Mesothelial cell of epicardium (in vitro differentiated cells): Measurements from ENCODE around the gene HSPA12B. TPM values are rescaled to one million over a fixed set of nuclear protein-coding genes. Genes with fewer than 3 reads are reported as not detected.
"Not testable (repeated sequence)": the region's sequence is repeated elsewhere in the genome, so short reads cannot be mapped to it uniquely, and the experiment has no call there.

Source experiments
- DNase-seq, 2 experiments: peaks; one replicate each; pipeline ENCODE4 v3.0.0; 2021; ENCODE audit warnings: low spot score in 2 of 2; ENCODE audit not compliant: unreplicated experiment in 2 of 2
- H3K27ac Mint-ChIP-seq: 2 replicates; pipeline ENCODE4 v1.8.0; 2021; ENCODE audit warnings: mixed read lengths
- H3K27me3 Mint-ChIP-seq: 2 replicates; pipeline ENCODE4 v1.8.0; 2021; ENCODE audit warnings: low read depth, mixed read lengths
- H3K36me3 Mint-ChIP-seq: 2 replicates; pipeline ENCODE4 v1.8.0; 2021; ENCODE audit warnings: mixed read lengths
- H3K4me1 Mint-ChIP-seq: 2 replicates; pipeline ENCODE4 v1.8.0; 2021; ENCODE audit warnings: mixed read lengths
- H3K4me3 Mint-ChIP-seq: 2 replicates; pipeline ENCODE4 v1.8.0; 2021; ENCODE audit warnings: mild to moderate bottlenecking, moderate library complexity, mixed read lengths
- H3K9me3 Mint-ChIP-seq: 2 replicates; pipeline ENCODE4 v1.8.0; 2021; ENCODE audit warnings: mixed read lengths
- CTCF ChIP-seq: fragments of 200-600 bp; sonication (generic); IDR thresholded peaks from one replicate; pipeline ENCODE4 v1.5.0; 2021; ENCODE audit warnings: antibody characterized with exemption; ENCODE audit not compliant: unreplicated experiment
- total RNA-seq: library from RNA; stranded (reverse); gene quantifications from 3 replicates; pipeline ENCODE4 v1.2.1, GENCODE V29; 2021

The HSPA12B gene
- total RNA-seq, 1 donor from 2014 or later: 13.0 TPM

GRCh38 chr20:3786126-3786484 lies 53.6 kb downstream of the HSPA12B start:
- Mint-ChIP-seq H3K4me3 (peak overlapping the region; percentile 81), H3K36me3 (no peaks in the 10 kb centered on the region), H3K9me3 (no peaks in the 10 kb centered on the region), H3K4me1 (peaks cover 35% of the 10 kb centered on the region), H3K27me3 (peaks cover 1% of the 10 kb centered on the region), H3K27ac (peak overlapping the region; percentile 82)
- DNase-seq: no peak
- TF ChIP-seq CTCF: no peak

- no peaks in the 10 kb centered on the region for H3K9me3 Mint-ChIP-seq
- H3K27ac Mint-ChIP-seq: peak within 1 kb of the TSS; percentile 82
- peak within 1 kb of the TSS; percentile 81 for H3K4me3 Mint-ChIP-seq
- DNase-seq: peak; percentile 91 to 96
- peaks cover 29% of the 10 kb centered on the region for H3K4me1 Mint-ChIP-seq
- peak; percentile 62 for TF ChIP-seq CTCF
- H3K36me3 Mint-ChIP-seq: no peaks in the 10 kb centered on the region
- H3K27me3 Mint-ChIP-seq: peaks cover 1% of the 10 kb centered on the region
These were observed 54.3 kb downstream of the HSPA12B start, which contains the start of gene CENPB for GRCh38 chr20:3786665-3787323. CENPB (minus strand) TSS chr20:3786740; CDS start chr20:3786483, 257 bp downstream.

- no peaks in the 10 kb centered on the region for H3K36me3 Mint-ChIP-seq
- peak overlapping the region; percentile 56 for H3K4me3 Mint-ChIP-seq
- H3K4me1 Mint-ChIP-seq: peaks cover 25% of the 10 kb centered on the region
- no peak for DNase-seq
- TF ChIP-seq CTCF: no peak
- peaks cover 1% of the 10 kb centered on the region for H3K27me3 Mint-ChIP-seq
- no peaks in the 10 kb centered on the region for H3K9me3 Mint-ChIP-seq
- no peak overlapping the region for H3K27ac Mint-ChIP-seq
These were observed 55.0 kb downstream of the HSPA12B start for GRCh38 chr20:3787324-3788014.

- no peak overlapping the region for H3K4me3 Mint-ChIP-seq
- no peaks in the 10 kb centered on the region for H3K36me3 Mint-ChIP-seq
- H3K27me3 Mint-ChIP-seq: peaks cover 1% of the 10 kb centered on the region
- no peak overlapping the region for H3K27ac Mint-ChIP-seq
- TF ChIP-seq CTCF: no peak
- H3K4me1 Mint-ChIP-seq: peaks cover 15% of the 10 kb centered on the region
- H3K9me3 Mint-ChIP-seq: no peaks in the 10 kb centered on the region
- DNase-seq: no peak
These were observed 56.2 kb downstream of the HSPA12B start for GRCh38 chr20:3788685-3789155.

- not testable (repeated sequence) for H3K4me3 Mint-ChIP-seq, H3K27ac Mint-ChIP-seq, H3K9me3 Mint-ChIP-seq, DNase-seq, H3K27me3 Mint-ChIP-seq, H3K36me3 Mint-ChIP-seq
- H3K4me1 Mint-ChIP-seq: peaks cover 12% of the 10 kb centered on the region
These were observed 56.7 kb downstream of the HSPA12B start for GRCh38 chr20:3789201-3789600.

- peaks cover 29% of the 10 kb centered on the region for H3K4me1 Mint-ChIP-seq
- H3K27me3 Mint-ChIP-seq, H3K4me3 Mint-ChIP-seq, H3K9me3 Mint-ChIP-seq, H3K36me3 Mint-ChIP-seq, H3K27ac Mint-ChIP-seq, DNase-seq: not testable (repeated sequence)
These were observed 61.7 kb downstream of the HSPA12B start for GRCh38 chr20:3794168-3794567.
